A673 (cell line): ENCODE data around the gene RAET1E. TPM values are rescaled to one million over a fixed set of nuclear protein-coding genes. Genes with fewer than 3 reads are reported as not detected.

ENCODE experiments used
- BruUV-seq: library from RNA; stranded (reverse); fragments of 400-500 nt; replicated peaks from 2 replicates; lab custom pipeline; 2021; lab: Mats Ljungman, UMichigan
- CTCF ChIA-PET: fragments of 300-600 bp; sonication (Branson Sonifier 250); formaldehyde crosslinking; loops from one replicate; lab custom pipeline; 2022; ENCODE audit warnings: antibody characterized with exemption; lab: Charles Lee
- POLR2A ChIA-PET: fragments of 300-600 bp; sonication (Branson Sonifier 250); formaldehyde crosslinking; loops from one replicate; lab custom pipeline; 2022; ENCODE audit warnings: antibody characterized with exemption; ENCODE audit not compliant: low non-redundant PET; lab: Charles Lee
- DNase-seq: peaks from one replicate; pipeline ENCODE4 v3.0.0-alpha.2; 2015; ENCODE audit warnings: low spot score
- H3K27ac ChIP-seq: fragments of 200-600 bp; sonication (generic); 2 replicates; pipeline ENCODE4 v1.5.1; 2016; ENCODE audit warnings: mixed run types, low read depth, mild to moderate bottlenecking, mixed read lengths, antibody characterized with exemption, low read length; ENCODE audit not compliant: poor library complexity, severe bottlenecking
- H3K27me3 ChIP-seq: fragments of 200-600 bp; sonication (generic); replicated peaks from 2 replicates; pipeline ENCODE4 v1.6.1; 2017; ENCODE audit warnings: mixed run types, low read depth, mild to moderate bottlenecking, mixed read lengths, antibody characterized with exemption, low read length; ENCODE audit not compliant: insufficient read depth, poor library complexity
- H3K36me3 ChIP-seq: fragments of 200-600 bp; sonication (generic); 2 replicates; pipeline ENCODE4 v1.6.1; 2016; ENCODE audit warnings: mixed run types, mild to moderate bottlenecking, mixed read lengths, antibody characterized with exemption, low read length; ENCODE audit not compliant: insufficient read depth, poor library complexity, severe bottlenecking
- H3K4me1 ChIP-seq: fragments of 200-600 bp; sonication (generic); 2 replicates; pipeline ENCODE4 v1.6.1; 2017; ENCODE audit warnings: mixed run types, mild to moderate bottlenecking, mixed read lengths, antibody characterized with exemption, low read length; ENCODE audit not compliant: insufficient read depth, poor library complexity, severe bottlenecking
- H3K4me3 ChIP-seq: fragments of 200-600 bp; sonication (generic); 2 replicates; pipeline ENCODE4 v1.5.1; 2016; ENCODE audit warnings: low read depth, mixed run types, mild to moderate bottlenecking, mixed read lengths, low read length; ENCODE audit not compliant: poor library complexity, severe bottlenecking
- H3K9me3 ChIP-seq: fragments of 200-600 bp; sonication (generic); 2 replicates; pipeline ENCODE4 v1.6.1; 2016; ENCODE audit warnings: mixed run types, low read depth, mild to moderate bottlenecking, mixed read lengths, antibody characterized with exemption, low read length; ENCODE audit not compliant: poor library complexity, severe bottlenecking
- EZH2 ChIP-seq: fragments of 200-600 bp; sonication (generic); IDR thresholded peaks from 2 replicates; pipeline ENCODE4 v1.6.1; 2017; ENCODE audit warnings: borderline replicate concordance, low read depth, mild to moderate bottlenecking, mixed read lengths, antibody characterized with exemption, low read length; ENCODE audit not compliant: poor library complexity, severe bottlenecking
- intact Hi-C: fragments of 100-400 bp; cut with micrococcal nuclease; formaldehyde crosslinking; loops from one replicate; pipeline ENCODE4 v1.10.0; 2022; ENCODE audit not compliant: unreplicated experiment
- total RNA-seq: library from RNA; stranded (reverse); gene quantifications from 2 replicates; pipeline ENCODE4 v1.2.3, GENCODE V29; 2021
- TF ChIP-seq, protein P1 (sequence below): fragments of 300-800, 200-600 bp; sonication (generic); conservative IDR thresholded peaks from 2 replicates; pipeline ENCODE4 v1.5.1; 2017; ENCODE audit warnings: low read depth, mild to moderate bottlenecking, antibody characterized with exemption, low read length, moderate library complexity, mixed read lengths

Gene RAET1E
- total RNA-seq, 1 experiment from 2014 or later = 3.2 TPM

- ChIA-PET POLR2A (no interaction called here), CTCF (no interaction called here)
- Histone ChIP-seq H3K4me1 (peaks cover 12% of the 10 kb centered on the region), H3K36me3 (no peaks in the 10 kb centered on the region), H3K4me3 (peak overlapping the region; percentile 59), H3K27me3 (peaks cover 19% of the 10 kb centered on the region), H3K27ac (no peak overlapping the region), H3K9me3 (no peaks in the 10 kb centered on the region)
- BruUV-seq = no TSS peak
- TF ChIP-seq, protein P1, sequence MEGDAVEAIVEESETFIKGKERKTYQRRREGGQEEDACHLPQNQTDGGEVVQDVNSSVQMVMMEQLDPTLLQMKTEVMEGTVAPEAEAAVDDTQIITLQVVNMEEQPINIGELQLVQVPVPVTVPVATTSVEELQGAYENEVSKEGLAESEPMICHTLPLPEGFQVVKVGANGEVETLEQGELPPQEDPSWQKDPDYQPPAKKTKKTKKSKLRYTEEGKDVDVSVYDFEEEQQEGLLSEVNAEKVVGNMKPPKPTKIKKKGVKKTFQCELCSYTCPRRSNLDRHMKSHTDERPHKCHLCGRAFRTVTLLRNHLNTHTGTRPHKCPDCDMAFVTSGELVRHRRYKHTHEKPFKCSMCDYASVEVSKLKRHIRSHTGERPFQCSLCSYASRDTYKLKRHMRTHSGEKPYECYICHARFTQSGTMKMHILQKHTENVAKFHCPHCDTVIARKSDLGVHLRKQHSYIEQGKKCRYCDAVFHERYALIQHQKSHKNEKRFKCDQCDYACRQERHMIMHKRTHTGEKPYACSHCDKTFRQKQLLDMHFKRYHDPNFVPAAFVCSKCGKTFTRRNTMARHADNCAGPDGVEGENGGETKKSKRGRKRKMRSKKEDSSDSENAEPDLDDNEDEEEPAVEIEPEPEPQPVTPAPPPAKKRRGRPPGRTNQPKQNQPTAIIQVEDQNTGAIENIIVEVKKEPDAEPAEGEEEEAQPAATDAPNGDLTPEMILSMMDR = peak; percentile 93
- no peak for TF ChIP-seq EZH2
- DNase-seq = peak; percentile 90
- intact Hi-C loops = loop anchor here (1.0 to 5.0 kb wide), 3 partner anchors 92 to 379 kb away; partner anchors contain the start of gene PPIL4
Observed at GRCh38 chr6:149925974-149926777, 28.3 kb upstream of the RAET1E start.

DNA sequence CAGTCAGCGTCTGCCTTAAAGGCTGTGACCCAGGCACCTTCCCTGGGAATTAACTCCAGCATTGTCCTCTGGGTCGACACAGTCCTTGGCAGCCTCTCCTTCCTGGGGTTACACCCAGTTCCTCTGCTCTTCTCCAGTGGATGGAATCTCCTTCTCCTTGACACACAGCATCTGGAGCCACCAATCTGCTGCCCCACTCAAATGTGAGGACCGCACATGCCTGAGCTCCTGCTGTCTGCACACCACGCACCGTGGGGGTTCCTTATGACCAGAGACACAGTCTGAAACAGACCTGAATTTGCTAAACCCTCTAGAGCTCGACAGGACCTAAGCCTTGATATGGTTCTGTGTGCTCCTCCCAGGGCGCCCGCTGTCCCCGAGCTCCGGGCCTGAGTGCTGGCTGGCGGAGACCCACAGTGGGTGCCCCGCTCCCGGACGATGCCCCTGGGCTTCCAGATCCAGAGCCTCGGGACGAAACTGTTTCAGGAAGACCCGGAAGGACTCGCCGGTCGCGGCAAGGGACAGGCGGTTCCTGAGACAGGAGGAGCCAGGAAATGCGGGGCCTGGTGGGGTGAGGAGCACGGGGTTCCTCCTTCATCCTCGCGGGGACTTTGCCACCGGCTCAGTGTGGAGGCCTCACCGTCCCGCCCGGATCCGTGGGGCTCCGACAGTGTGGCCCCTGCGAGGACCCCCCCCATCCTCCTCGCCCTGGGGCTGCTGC lies 27.5 kb upstream of the RAET1E start:
- TF ChIP-seq EZH2 = no peak
- TF ChIP-seq, protein P1 = no peak
- H3K36me3 ChIP-seq = no peaks in the 10 kb centered on the region
- no peaks in the 10 kb centered on the region for H3K9me3 ChIP-seq
- DNase-seq = peak; percentile 19
- H3K4me1 ChIP-seq = peaks cover 12% of the 10 kb centered on the region
- H3K27me3 ChIP-seq = peaks cover 12% of the 10 kb centered on the region
- H3K27ac ChIP-seq = peak overlapping the region; percentile 5
- no TSS peak for BruUV-seq
- CTCF ChIA-PET = no interaction called here
- peak overlapping the region; percentile 59 for H3K4me3 ChIP-seq
- POLR2A ChIA-PET = no interaction called here
- intact Hi-C loops = loop anchor here (5.0 kb wide), 1 partner anchor 378 kb away; the partner anchor contains the start of gene PPIL4

DNA sequence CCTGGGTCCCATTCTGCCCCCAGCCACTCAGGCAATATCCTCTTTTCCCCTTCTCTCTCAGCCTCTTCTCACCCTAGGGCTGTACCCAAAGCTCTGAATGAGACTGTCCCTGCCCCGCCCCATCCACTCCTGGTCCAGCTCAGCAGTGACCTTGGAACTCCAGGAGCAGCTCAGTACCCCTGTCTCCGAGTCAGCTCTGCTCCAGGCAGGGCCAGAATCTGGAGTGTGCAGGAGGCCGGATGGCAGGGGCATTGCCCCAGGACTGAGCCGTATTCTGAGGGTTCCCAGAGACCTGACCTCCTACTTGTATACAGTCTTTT lies 27.0 kb upstream of the RAET1E start:
- POLR2A ChIA-PET = no interaction called here
- no peak overlapping the region for H3K27ac ChIP-seq
- H3K36me3 ChIP-seq = no peaks in the 10 kb centered on the region
- no peaks in the 10 kb centered on the region for H3K9me3 ChIP-seq
- intact Hi-C loops = loop anchor here (5.0 kb wide), 1 partner anchor 378 kb away; the partner anchor contains the start of gene PPIL4
- no peak for DNase-seq
- no peak overlapping the region for H3K4me3 ChIP-seq
- H3K4me1 ChIP-seq = peaks cover 12% of the 10 kb centered on the region
- BruUV-seq = no TSS peak
- CTCF ChIA-PET = no interaction called here
- H3K27me3 ChIP-seq = peaks cover 7% of the 10 kb centered on the region
- TF ChIP-seq, protein P1 = no peak
- no peak for TF ChIP-seq EZH2
